ENCODE results near the gene PARD3B.

PARD3B gene

DNA sequence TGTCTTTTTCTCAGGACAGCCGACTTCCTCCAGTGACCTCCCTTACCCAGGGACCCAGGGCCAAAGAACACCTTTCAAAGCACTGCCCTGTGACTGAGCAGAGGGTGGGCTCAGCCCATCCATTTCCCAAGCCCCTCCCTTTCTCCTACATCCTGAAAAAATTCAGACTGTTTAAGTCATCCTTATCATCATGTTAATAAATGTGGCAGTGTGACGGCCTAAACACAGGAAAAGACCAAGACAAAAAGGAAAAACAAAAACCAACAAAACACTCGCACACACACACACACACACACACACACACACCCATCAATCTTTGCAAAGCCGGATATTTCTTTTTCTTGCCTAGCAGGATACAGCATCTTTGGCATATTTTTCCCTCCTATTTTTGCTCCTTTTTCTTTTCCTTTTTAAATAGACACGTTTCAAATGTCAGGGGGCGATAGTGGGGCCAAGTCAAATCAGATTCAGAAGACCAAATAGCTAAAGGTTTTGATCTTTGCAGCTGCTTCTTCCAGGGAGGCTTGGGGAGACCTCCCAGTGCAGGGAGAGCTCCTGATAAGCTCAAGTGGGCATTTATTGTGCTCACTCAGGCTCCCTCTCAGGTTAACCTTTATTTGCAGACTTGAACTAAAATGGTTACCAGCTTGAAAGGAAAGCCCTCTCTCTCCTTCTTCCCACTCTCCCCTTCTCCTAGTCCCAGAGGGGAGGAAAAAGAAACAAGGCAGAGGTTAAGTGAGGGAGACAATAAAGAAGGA is 1097.5 kb downstream of the PARD3B start:
- DNase-seq = no peak
- intact Hi-C loops (cut with DNase I) = no loop called here

DNA sequence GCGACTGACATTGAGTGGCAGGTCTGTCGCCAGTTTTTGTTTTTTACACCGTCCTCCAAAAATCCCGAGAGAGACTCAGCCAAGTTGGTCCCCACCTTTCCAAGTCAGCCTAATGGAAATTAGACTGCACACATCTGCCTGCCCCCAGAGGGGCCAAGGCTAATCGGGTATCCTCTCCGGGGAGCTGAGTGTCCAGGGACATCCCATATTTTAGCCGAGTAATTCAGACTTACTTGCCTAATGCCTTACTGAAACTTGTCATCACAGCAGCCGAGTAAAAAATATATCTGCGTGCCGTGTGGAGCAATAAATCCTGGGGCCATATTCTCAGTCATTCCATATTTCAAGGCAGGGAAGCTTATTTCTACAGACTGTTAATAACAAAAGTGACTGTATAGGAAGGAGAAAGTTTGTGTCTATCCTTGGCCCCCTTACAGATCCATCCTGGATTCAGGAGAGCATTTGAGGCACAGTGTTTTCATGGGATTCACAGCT is 1098.2 kb downstream of the PARD3B start:
- intact Hi-C loops (cut with DNase I) = no loop called here

DNA sequence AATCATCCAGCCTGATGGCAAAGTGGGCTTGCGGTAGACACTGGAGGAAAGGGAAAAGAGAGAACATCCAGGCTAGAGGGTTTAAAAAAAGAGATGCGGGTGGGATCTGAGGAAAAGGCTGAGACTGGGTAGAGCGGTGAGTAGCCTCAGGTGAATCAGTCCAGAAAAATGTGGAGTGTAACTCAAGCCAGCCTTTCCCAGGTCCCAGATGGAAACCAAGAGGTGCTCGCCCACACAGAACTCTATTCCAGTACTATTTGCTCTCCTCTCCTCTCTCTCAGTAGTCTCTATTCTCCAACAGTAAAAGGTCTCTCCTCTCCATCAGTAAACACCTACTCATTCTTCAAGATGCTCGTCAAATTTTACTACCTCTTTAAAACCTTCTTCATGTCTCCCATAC is 1098.7 kb downstream of the PARD3B start:
- intact Hi-C loops (cut with DNase I) = no loop called here
- no peak for DNase-seq

More for the DNA sequence above, 1098.2 kb downstream of the PARD3B start:
- DNase-seq = no peak

DNA sequence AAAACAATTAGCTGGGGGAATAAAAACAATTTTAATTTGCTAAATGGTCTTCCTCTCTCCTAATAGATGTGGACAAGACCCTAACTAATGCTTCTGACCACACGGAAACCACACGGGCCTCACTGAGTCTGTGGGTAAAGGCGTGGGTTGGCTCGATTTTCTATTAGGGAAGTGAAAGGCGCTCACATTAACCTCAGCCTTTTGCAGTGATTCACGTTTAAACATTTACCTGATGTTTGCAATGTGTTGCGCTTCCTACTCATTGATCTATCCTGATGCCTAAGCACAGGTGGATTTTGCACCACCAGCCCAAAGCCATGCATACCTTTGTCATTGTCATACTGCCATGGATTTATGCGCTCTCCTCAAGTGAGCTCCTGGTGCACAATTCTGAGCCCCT is 1101.4 kb downstream of the PARD3B start:
- DNase-seq = no peak
- intact Hi-C loops (cut with DNase I) = no loop called here

DNA sequence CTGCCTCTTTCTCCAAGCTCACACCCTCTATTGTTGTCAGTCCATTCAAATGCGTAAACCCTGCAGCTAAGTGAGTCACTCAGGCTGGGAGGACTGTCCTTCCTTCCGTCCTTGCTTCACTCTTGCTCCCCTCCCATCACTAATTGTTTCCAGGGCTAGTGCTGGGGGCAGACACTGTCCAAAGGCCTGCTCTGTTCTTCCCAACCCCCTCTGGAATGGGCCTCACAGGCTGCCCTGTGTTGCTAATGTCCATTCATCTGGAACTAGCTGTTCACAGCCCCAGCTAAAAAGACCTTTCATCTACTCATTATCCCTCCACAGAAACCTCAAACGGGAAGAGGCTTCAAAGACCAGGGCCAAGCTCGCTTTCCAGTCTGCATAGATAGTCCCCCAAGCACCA is 1105.2 kb downstream of the PARD3B start:
- intact Hi-C loops (cut with DNase I) = no loop called here
- no peak for DNase-seq

DNA sequence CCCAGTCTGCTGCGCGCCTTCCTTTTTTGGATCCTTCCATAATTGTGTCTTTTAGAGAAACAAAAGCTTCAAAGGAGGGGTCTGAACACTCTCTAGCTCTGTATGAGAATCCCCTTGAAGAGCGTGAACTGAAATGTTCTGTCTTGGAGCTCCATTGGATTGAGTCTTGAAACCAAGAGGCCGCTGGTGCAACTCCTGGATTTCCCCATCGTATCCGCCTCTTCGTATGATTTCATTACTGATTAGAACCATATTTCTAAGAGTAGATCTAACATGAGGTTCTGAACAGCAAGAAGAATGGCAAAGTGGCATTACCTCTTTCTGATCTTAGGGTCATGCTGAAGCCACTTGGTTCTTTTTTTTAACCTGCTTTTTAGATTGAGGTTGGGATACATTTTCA is 1105.7 kb downstream of the PARD3B start:
- DNase-seq = no peak
- intact Hi-C loops (cut with DNase I) = no loop called here

DNA sequence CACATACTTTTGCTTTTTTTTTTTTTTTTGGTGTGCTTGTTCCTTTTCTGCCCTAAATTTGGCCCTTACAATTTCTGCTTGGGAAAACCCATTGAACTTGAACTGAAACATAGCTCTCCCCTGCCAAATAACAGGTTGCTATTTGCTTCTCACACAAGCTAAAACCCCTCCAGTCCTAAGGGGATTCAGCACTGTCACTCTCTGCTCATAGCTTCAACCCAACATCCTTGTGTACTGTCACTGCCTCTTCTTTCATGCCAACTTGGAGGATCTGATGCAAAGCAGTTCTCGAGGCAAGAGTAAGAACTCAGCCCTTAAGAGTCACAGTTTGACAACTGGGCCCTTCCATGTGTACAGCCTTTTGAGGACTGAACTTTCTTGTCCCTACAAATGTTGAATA is 1106.4 kb downstream of the PARD3B start:
- intact Hi-C loops (cut with DNase I) = no loop called here
- DNase-seq = no peak

DNA sequence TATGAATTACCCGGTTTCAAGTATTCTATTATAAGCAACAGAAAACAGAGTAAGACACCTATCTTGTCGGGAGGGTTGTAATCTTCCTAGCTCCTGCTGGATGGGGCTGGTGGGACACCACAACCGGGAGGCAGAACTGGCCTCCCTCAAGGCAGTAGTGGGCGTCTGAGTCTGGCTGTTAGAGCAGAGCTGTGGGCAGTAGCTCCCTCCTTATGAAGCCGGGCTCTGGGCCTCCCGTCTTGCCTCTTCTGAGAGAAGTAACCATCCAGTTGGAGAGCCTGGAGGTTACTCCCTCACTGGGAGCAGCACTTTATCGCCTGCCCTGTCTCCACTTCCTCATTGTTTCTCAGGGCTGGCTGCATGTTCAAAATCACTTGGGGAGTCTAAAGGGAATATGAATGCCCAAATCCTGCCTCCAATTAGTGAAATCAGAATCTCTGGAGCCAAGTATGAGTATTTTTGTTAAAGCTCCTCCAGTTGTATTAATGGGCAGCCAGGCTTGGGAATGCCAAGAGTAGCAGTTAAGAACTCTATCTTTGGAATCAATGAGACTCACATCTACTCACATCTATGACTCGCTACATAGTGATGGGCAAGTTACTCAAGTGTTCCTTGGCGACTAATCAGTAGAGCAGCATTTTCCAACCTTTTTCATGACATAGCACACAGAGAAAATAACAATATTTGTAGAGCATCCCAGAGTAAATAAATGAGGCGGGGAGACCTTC is 1109.8 kb downstream of the PARD3B start:
- no peak for DNase-seq
- intact Hi-C loops (cut with DNase I) = no loop called here

DNA sequence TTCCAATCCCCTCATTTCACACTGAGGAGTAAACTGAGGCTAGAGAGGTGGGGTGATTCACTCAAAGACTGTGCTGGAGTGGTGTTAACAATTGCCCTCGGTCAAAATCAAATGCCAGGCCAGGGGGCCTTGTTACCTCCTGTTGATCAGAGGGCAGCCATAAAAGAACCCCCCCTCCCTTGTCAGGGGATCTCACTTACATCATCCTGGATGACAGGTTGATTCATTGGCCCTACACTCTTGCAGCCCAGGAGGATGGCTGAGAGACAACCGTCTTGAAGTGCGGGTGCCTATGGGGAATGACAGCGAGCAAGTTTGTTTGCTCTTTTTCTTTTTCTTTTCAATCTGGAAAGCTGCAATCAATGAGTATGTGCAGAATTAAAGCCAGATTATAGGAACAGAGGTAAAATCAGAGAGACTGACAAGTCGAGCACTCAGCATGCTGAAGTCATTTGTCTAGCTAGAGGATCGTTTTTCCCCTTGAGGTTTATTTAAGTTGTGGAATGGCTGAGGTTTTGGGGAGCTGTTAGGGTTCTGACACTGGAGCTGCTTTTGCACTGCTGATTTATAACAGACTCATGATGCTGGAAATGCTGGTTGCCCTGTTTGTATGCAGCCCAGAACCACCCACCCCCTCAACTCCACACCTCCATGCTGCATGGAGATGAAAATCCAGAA is 1110.6 kb downstream of the PARD3B start:
- DNase-seq = no peak
- intact Hi-C loops (cut with DNase I) = no loop called here

DNA sequence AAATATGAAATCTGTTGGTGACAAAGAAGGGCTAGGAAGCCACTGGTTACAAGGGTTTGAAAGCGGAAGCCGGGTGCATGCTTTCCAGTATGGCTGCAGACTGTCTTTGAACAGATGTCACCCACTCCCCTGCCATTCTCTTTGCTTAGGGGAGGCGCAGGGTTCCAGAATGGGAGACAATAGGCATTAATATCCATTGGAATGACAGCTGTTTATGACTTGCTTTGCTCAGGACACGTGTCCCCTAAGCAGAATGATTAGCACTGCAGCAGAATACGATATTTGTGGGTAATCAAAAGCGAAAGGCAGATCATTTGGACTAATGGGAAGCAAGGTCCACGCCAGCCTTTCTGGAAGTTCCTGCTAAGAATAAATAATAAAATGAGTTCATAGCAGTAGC is 1111.2 kb downstream of the PARD3B start:
- no peak for DNase-seq
- intact Hi-C loops (cut with DNase I) = no loop called here

DNA sequence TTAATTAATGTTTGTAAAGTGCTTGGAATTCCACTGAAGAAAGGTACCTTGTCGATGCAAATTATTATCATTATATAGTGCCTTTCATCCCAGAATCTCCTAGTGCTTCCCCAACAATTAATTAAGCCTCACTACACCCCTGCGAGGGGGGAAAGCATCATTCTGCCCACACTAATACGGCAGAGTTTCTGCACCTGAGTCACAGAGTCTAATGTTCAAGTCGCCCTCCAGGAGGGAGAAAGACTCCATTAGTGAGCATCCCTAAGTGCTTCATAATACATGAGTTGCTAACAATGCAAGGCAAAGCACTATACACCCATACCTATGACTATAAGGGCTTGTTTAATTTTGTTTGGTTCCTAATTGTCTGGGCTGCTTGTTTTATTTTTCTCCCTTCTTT is 1111.7 kb downstream of the PARD3B start:
- no peak for DNase-seq
- intact Hi-C loops (cut with DNase I) = no loop called here

DNA sequence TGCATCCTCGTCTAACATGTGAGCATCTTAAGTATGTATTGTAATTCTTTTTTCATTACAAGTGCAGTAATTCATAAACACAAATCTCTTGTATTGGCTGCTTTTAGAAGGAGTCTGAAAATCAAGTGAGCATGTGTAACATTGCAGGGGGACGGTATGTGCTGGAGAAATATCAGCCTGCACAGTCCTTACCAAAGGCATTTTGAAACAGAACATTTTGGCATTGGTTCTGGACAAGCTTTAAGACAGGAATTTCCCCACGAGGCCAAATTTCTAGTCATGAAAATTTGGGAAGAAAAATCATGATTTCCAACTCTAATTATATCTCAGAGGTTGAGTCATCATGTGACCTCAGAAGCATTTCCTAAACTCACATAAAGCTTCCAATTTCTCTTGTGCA is 1112.3 kb downstream of the PARD3B start:
- intact Hi-C loops (cut with DNase I) = no loop called here
- DNase-seq = no peak

DNA sequence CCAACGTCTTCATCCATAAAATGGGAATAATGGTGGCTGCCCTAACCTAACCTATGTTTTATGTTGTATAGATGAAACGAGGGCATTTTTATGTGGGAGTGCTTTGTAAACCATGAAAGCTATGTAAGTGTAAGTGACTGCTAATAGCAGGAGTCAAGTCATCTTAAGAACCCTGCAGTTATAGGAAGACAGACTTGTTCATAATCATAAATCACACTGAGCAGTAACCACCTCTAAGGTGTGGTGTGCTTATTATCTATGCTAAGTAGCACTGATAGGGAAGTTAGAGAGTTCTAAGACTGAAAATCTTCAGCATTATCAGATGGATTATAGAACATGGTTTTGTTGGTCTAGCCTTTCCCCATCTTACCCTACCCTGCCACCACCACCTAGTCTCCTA is 1112.8 kb downstream of the PARD3B start:
- intact Hi-C loops (cut with DNase I) = no loop called here
- no peak for DNase-seq

DNA sequence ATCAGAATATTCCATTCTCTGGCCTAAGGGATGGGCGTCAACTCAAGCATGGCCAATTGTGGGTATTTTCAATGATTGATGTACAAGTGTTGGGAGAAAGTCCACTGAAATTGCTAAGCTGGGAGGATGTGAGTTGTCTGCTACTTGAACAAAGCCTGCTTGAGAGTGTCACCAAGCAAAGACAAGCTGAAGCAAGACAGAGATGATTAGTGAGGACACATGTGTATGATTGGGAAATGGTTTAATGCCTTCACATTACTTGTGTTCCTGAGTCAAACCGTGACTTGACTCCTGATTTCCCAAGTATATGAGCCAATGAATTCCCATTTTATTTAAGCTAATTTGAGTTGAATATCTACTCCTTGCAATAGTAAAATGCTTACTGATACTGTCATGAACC is 1113.3 kb downstream of the PARD3B start:
- intact Hi-C loops (cut with DNase I) = no loop called here
- DNase-seq = no peak

DNA sequence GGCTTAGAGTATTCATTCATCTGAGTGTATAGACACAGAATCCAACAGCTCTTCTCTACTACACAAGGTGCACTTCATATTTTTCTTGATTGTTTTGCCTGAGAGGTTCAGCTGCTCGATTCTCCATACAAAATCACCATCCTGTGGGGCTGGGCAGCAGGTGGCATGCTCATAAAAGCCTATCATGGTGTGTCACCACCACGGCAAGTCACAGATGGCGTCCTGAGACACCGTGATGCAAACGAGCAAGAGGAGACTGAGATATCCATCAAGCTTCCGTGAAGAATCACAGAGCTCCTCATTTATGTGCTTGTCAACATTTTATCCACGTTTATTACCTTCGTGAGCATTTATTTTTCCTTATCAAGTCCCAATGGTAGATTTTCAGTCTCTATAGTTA is 1114.6 kb downstream of the PARD3B start:
- DNase-seq = no peak
- intact Hi-C loops (cut with DNase I) = no loop called here

DNA sequence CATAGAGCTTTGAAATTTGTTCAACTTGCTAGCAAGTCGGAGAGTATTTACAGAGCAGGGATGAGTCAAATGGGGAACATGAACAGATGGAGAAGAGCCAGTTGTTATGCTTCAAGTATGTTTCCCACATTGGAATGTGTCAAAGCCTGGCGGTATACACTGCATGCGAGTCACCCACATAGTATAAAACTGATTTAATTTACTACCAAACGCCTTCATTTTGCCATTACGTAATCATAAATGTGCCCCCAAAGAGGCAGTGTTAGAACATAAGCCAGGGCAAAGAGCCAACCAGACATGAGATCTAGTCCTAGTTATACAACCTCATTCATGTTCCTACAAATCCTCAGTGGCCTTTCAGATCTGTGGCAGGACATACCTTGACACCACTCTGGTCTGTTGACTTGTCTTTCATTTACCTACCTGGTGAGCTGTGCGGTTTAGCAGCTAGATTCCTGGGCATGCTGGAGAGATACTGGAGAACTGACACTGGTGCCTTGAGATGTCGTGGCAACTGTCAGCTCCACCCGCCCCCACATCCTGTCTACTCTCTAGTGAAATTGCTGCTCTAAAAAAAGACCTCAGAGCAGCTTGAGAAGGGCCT is 1115.3 kb downstream of the PARD3B start:
- no peak for DNase-seq
- intact Hi-C loops (cut with DNase I) = no loop called here

DNA sequence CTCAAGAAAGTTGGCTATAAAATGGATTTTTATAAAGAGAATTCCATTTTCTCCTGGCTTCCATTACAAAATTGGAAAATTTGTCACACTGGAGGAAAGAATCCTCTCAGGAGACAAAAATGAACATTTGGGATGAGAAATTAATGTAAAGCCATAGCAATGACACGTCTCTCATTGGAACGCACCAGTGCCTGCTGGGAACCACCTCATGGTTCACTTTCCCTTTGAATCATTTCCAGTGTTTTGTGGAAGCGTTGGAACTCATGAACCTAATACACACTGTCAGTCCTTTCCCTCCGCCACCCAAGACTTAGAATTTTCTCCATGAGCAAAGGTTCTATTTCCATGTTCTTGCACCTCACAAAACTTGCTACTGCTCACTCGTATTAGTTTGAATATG is 1116.0 kb downstream of the PARD3B start:
- intact Hi-C loops (cut with DNase I) = no loop called here
- DNase-seq = no peak

DNA sequence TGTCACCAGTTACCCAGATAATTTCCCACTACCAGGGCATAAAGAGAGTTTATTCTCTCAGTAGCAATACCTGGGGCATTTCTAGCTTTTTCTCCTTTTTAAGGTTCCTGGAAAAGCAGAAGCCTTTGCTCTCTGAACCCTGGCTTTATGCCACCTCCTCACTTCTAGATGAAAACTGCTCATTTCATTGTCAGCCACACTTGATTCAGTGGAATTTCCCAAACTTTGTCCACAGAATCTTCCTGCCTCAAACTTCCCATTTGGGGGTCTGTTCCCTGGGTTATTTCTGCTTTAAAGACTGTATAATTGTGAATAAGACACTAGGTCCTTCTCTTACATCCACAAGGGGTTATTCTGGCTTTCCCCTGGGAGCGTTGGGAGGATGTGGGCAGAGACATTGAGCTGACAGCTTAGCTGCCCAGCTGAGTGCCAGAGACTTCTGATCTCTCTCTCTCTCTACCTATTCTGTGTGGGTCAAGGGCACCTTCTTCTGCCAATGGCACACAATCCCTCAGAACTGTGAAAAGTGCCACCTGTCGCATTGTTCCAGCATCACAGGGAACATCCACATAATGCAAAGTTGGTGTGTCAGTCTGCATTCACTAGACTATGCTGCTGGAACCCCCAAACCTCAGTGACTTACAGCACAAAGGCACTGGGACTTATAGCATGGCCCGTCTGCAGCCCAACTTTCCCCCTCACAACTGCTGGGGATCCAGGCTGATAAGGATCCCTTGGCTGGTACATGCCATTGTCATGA is 1117.1 kb downstream of the PARD3B start:
- intact Hi-C loops (cut with DNase I) = no loop called here
- DNase-seq = no peak

DNA sequence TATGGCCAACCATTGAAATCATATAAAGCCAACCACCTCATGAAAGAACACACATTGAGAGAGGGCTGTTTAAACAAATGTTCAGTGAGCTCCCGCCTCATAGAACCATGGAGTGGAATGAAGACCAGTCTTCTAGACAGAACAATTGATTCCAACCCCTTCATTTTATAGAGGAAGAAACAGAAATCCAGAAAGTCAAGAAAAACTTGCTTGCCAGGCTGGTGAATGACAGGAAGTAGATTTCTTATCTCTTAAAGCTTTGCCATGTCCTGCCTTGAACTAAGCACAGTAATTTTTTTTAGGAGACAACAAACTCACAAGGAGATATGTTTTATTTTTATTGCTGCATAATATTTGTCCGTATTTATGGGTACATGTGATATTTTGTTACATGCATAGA is 1120.5 kb downstream of the PARD3B start:
- no peak for DNase-seq
- intact Hi-C loops (cut with DNase I) = no loop called here

Data from posterior cingulate gyrus (tissue), 11 donors.